GM12878 (cell line): Measurements from ENCODE around the gene TRIL. TPM values are rescaled to one million over a fixed set of nuclear protein-coding genes. Genes with fewer than 3 reads are reported as not detected.

Experiments
- ATAC-seq: fragments of 200-7000 bp; cut with Tn5 transposase; 3 replicates; pipeline ENCODE4 v1.9.1; 2020; ENCODE audit warnings: mild to moderate bottlenecking, moderate library complexity
- BruUV-seq: library from RNA; stranded (reverse); fragments of 400-500 nt; replicated peaks from 2 replicates; lab custom pipeline; 2021; lab: Mats Ljungman, UMichigan
- CTCF ChIA-PET: fragments of 300-600 bp; sonication (Branson Sonifier 250); formaldehyde crosslinking; extraction: SDS; loops from one replicate; lab custom pipeline; 2021; ENCODE audit warnings: inconsistent platforms; lab: Yijun Ruan, JAX
- POLR2A ChIA-PET: fragments of 350-600 bp; formaldehyde crosslinking; extraction: SDS; loops from one replicate; lab custom pipeline; 2021; ENCODE audit warnings: inconsistent platforms; lab: Charles Lee
- RAD21 ChIA-PET: fragments of 300-600 bp; sonication (Branson Sonifier 250); formaldehyde crosslinking; loops from one replicate; lab custom pipeline; 2023; ENCODE audit warnings: antibody characterized with exemption; ENCODE audit not compliant: unreplicated experiment; lab: Charles Lee
- SMC1A ChIA-PET: fragments of 300-600 bp; sonication (Branson Sonifier 250); formaldehyde crosslinking; loops from one replicate; lab custom pipeline; 2023; ENCODE audit not compliant: unreplicated experiment, uncharacterized antibody; lab: Charles Lee
- DNase-seq: peaks from one replicate; pipeline ENCODE4 v3.0.0-alpha.2; 2011; ENCODE audit warnings: low read depth, low spot score
- FAIRE-seq: peaks from 3 replicates; lab custom pipeline; 2011; peaks lifted over from hg19 to GRCh38; lab: Jason Lieb, UNC
- H2AFZ ChIP-seq: 2 replicates; pipeline ENCODE4 v1.6.0; 2011; ENCODE audit warnings: low read depth, low read length, control low read depth; ENCODE audit not compliant: control insufficient read depth
- H3K27ac ChIP-seq: 2 replicates; pipeline ENCODE4 v1.5.1; 2011; ENCODE audit warnings: control low read depth; ENCODE audit not compliant: control insufficient read depth, insufficient read depth
- H3K27me3 ChIP-seq, 2 experiments: replicated peaks in 1 of 2; 2 replicates each; pipeline versions ENCODE4 v1.6.0 to v1.6.1; 2011; ENCODE audit warnings: low read length in 1 of 2; ENCODE audit not compliant: control insufficient read depth in 2 of 2, insufficient read depth in 2 of 2
- H3K36me3 ChIP-seq, 2 experiments: 2 replicates each; pipeline ENCODE4 v1.5.1; 2011; ENCODE audit warnings: low read length in 1 of 2; ENCODE audit not compliant: control insufficient read depth in 2 of 2, insufficient read depth in 2 of 2
- H3K4me1 ChIP-seq: 2 replicates; pipeline ENCODE4 v1.6.1; 2011; ENCODE audit warnings: mild to moderate bottlenecking, low read length, moderate library complexity, mixed read lengths; ENCODE audit not compliant: control insufficient read depth, insufficient read depth
- H3K4me2 ChIP-seq: 2 replicates; pipeline ENCODE4 v1.6.0; 2011; ENCODE audit warnings: control low read depth; ENCODE audit not compliant: control insufficient read depth, insufficient read depth
- H3K4me3 ChIP-seq: fragments of 200-600 bp; sonication (generic); 2 replicates; pipeline ENCODE4 v1.5.1; 2016
- H3K79me2 ChIP-seq: 2 replicates; pipeline ENCODE4 v1.6.0; 2011; ENCODE audit warnings: low read length; ENCODE audit not compliant: control insufficient read depth, insufficient read depth
- H3K9ac ChIP-seq: 2 replicates; pipeline ENCODE4 v1.8.0; 2011; ENCODE audit warnings: low read length, control low read depth, mixed read lengths; ENCODE audit not compliant: control insufficient read depth, insufficient read depth
- H3K9me3 ChIP-seq: replicated peaks from 3 replicates; pipeline ENCODE4 v1.5.1; 2011; ENCODE audit warnings: mild to moderate bottlenecking, low read length; ENCODE audit not compliant: control insufficient read depth, insufficient read depth
- H4K20me1 ChIP-seq: 2 replicates; pipeline ENCODE4 v1.6.0; 2011; ENCODE audit not compliant: control insufficient read depth, insufficient read depth
- CHD4 ChIP-seq: fragments of 200-600 bp; sonication (generic); IDR thresholded peaks from 2 replicates; pipeline ENCODE4 v1.6.1; 2016; ENCODE audit warnings: mild to moderate bottlenecking
- JUND ChIP-seq: IDR thresholded peaks from 2 replicates; pipeline ENCODE4 v1.6.1; 2012; ENCODE audit warnings: low read depth, mild to moderate bottlenecking, low read length, improper control_type of control experiment, moderate library complexity
- NFIC ChIP-seq: IDR thresholded peaks from 2 replicates; pipeline ENCODE4 v1.6.1; 2012; ENCODE audit warnings: low read depth, mild to moderate bottlenecking, inconsistent platforms, low read length, moderate library complexity
- NRF1 ChIP-seq: conservative IDR thresholded peaks from 2 replicates; pipeline ENCODE4 v1.6.1; 2011; ENCODE audit warnings: mild to moderate bottlenecking, low read depth, low read length, improper control_type of control experiment
- RBBP5 ChIP-seq: fragments of 200-600 bp; sonication (generic); conservative IDR thresholded peaks from 2 replicates; pipeline ENCODE4 v1.6.1; 2016
- RCOR1 ChIP-seq: conservative IDR thresholded peaks from 2 replicates; pipeline ENCODE4 v1.6.1; 2012; ENCODE audit warnings: low read depth, low read length, improper control_type of control experiment
- RUNX3 ChIP-seq: IDR thresholded peaks from 2 replicates; pipeline ENCODE4 v1.6.1; 2012; ENCODE audit warnings: low read length, inconsistent platforms
- SMARCA5 ChIP-seq: fragments of 450-650 bp; IDR thresholded peaks from 2 replicates; pipeline ENCODE4 v1.6.1; 2017; ENCODE audit warnings: mild to moderate bottlenecking
- SRF ChIP-seq, 2 experiments: IDR thresholded peaks; 2 replicates each; pipeline ENCODE4 v1.6.1; 2011; ENCODE audit warnings: low read depth in 2 of 2, low read length in 2 of 2, mild to moderate bottlenecking in 1 of 2, moderate library complexity in 1 of 2
- STAT1 ChIP-seq: fragments of 450-650 bp; conservative IDR thresholded peaks from 2 replicates; pipeline ENCODE4 v1.6.1; 2014; ENCODE audit warnings: antibody characterized with exemption, mild to moderate bottlenecking
- TCF12 ChIP-seq: IDR thresholded peaks from 2 replicates; pipeline ENCODE4 v1.6.1; 2011; ENCODE audit warnings: low read depth, mild to moderate bottlenecking, low read length
- YBX1 ChIP-seq: fragments of 450-650 bp; IDR thresholded peaks from 2 replicates; pipeline ENCODE4 v1.6.1; 2016; ENCODE audit warnings: antibody characterized with exemption
- WGBS: methylation state at CpG from one replicate; pipeline ENCODE4 v1.1.6; 2016; ENCODE audit warnings: low lambda C conversion rate; ENCODE audit not compliant: insufficient replicate concordance, insufficient coverage; ENCODE audit errors: missing lambda C conversion rate; 5-methylcytosine and 5-hydroxymethylcytosine counted together
- in situ Hi-C: fragments of 300-500 bp; cut with MboI; formaldehyde crosslinking; loops from 9 replicates; pipeline ENCODE4 v1.14.3; 2018; ENCODE audit warnings: mixed read lengths
- intact Hi-C: fragments of 100-400 bp; cut with micrococcal nuclease; formaldehyde crosslinking; loops from one replicate; pipeline ENCODE4 v1.14.2; 2022; ENCODE audit not compliant: unreplicated experiment
- polyA plus RNA-seq, 11 experiments: library from polyadenylated mRNA; depleted of rRNA in 4 of 11; unstranded in 6 of 11; stranded (reverse) in 5 of 11; fragments of >200 nt; fragmentation: Nextera tagmentation in 4 of 11; fragmentation: Illumina TruSeq in 1 of 11; extraction: Ambion mirVana in 4 of 11; extraction: Trizol in 1 of 11; gene quantifications; 1 replicate in 1 of 11; 2 replicates in 10 of 11; pipeline versions ENCODE4 v1.2.1 to v1.2.3, GENCODE V29; 2011 to 2016; ENCODE audit warnings: inconsistent platforms in 2 of 11, missing spikeins in 2 of 11, low read depth in 1 of 11
- total RNA-seq, 4 experiments: library from RNA; depleted of rRNA in 3 of 4; stranded (reverse); fragments of >200 nt in 3 of 4; fragmentation: Illumina TruSeq in 1 of 4; extraction: Trizol in 1 of 4; gene quantifications; 2 replicates each; pipeline versions ENCODE4 v1.2.1 to v1.2.3, GENCODE V29; 2013 to 2021
- TF ChIP-seq, protein P1 (sequence below): fragments of 450-650 bp; IDR thresholded peaks from 2 replicates; pipeline ENCODE4 v1.6.1; 2017; ENCODE audit warnings: low read depth, mild to moderate bottlenecking, moderate library complexity
- TF ChIP-seq, protein P2 (sequence below): IDR thresholded peaks from 2 replicates; pipeline ENCODE4 v1.6.1; 2011; ENCODE audit warnings: borderline replicate concordance, low read depth, mild to moderate bottlenecking, moderate library complexity, low read length; ENCODE audit not compliant: insufficient read depth, poor library complexity, severe bottlenecking
- TF ChIP-seq, protein P3 (sequence below): fragments of 450-650 bp; conservative IDR thresholded peaks from 2 replicates; pipeline ENCODE4 v1.6.1; 2017; ENCODE audit warnings: mild to moderate bottlenecking, moderate library complexity
- TF ChIP-seq, protein P4 (sequence below): fragments of 450-650 bp; formaldehyde crosslinking; IDR thresholded peaks from 2 replicates; pipeline ENCODE4 v1.5.0; 2022; ENCODE audit warnings: mild to moderate bottlenecking, missing genetic modification characterization

Gene TRIL
- total and polyA plus RNA-seq, 10 of the 15 experiments (the other 5 are each of a cell fraction or from before 2014, with no cell fraction given): not detected

DNA sequence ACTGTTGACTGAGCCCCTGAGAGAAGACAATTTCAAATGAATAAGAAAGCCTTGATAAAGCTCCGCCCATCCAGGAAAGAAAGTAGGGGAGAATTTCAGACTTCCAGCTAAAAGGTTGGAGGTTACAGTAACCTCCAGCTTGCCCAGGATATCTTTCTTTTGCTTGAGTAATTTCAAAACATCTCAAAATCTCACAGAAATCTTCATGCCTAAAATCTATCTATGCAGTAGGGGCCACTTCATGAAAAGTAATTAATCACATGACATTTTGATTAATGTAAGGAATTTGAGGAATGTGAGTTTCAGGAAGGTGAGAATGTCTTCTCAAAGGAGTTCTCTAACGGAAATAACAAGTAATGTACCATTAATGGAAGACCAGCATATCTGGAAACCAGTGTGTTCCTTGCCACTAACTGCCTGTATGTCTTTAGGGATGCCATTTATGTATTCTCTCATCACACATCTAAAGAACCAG is 24.2 kb downstream of the TRIL start (continued):
- TF ChIP-seq RCOR1: no peak
- TF ChIP-seq STAT1: no peak
- TF ChIP-seq YBX1: no peak
- TF ChIP-seq, protein P1, sequence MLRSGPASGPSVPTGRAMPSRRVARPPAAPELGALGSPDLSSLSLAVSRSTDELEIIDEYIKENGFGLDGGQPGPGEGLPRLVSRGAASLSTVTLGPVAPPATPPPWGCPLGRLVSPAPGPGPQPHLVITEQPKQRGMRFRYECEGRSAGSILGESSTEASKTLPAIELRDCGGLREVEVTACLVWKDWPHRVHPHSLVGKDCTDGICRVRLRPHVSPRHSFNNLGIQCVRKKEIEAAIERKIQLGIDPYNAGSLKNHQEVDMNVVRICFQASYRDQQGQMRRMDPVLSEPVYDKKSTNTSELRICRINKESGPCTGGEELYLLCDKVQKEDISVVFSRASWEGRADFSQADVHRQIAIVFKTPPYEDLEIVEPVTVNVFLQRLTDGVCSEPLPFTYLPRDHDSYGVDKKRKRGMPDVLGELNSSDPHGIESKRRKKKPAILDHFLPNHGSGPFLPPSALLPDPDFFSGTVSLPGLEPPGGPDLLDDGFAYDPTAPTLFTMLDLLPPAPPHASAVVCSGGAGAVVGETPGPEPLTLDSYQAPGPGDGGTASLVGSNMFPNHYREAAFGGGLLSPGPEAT: no peak
- no peak for TF ChIP-seq RBBP5
- TF ChIP-seq, protein P2, sequence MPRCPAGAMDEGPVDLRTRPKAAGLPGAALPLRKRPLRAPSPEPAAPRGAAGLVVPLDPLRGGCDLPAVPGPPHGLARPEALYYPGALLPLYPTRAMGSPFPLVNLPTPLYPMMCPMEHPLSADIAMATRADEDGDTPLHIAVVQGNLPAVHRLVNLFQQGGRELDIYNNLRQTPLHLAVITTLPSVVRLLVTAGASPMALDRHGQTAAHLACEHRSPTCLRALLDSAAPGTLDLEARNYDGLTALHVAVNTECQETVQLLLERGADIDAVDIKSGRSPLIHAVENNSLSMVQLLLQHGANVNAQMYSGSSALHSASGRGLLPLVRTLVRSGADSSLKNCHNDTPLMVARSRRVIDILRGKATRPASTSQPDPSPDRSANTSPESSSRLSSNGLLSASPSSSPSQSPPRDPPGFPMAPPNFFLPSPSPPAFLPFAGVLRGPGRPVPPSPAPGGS: no peak
- TF ChIP-seq JUND: no peak

DNA sequence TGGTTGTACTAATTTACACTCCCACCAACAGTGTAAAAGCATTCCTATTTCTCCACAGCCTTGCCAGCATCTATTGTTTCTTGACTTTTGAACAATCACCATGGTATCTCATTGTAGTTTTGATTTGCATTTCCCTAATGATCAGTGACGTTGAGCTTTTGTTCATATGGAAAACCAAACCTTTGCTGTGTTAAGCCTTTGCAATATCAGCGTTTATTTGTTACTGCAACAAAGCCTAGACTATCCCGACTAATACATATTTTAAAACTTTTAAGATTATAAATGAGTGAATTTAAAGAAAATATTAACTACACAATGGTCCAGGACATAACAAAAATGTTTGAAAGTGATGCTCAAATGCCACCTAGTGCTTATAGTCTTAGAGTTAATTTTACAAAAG is 26.6 kb downstream of the TRIL start:
- Histone ChIP-seq H3K27ac (no peak overlapping the region), H3K9me3 (no peaks in the 10 kb centered on the region), H3K4me1 (peaks cover 3% of the 10 kb centered on the region; the same call in 1 of the 2 replicates), H3K4me2 (no peak overlapping the region), H3K79me2 (no peaks in the 10 kb centered on the region), H4K20me1 (no peaks in the 10 kb centered on the region)
- no TSS peak for BruUV-seq
- ATAC-seq (no peak), FAIRE-seq (no peak)
- in situ Hi-C loops: no loop called here
- RAD21 ChIA-PET: no interaction called here
- SMC1A ChIA-PET: interaction anchor here (0.5 kb wide), 1 partner anchor 82 kb away, joined by 3 read pairs; no protein-coding TSS in a partner anchor
- no peak for TF ChIP-seq RUNX3
- no peak for TF ChIP-seq TCF12
- TF ChIP-seq NRF1: no peak
- TF ChIP-seq, protein P3, sequence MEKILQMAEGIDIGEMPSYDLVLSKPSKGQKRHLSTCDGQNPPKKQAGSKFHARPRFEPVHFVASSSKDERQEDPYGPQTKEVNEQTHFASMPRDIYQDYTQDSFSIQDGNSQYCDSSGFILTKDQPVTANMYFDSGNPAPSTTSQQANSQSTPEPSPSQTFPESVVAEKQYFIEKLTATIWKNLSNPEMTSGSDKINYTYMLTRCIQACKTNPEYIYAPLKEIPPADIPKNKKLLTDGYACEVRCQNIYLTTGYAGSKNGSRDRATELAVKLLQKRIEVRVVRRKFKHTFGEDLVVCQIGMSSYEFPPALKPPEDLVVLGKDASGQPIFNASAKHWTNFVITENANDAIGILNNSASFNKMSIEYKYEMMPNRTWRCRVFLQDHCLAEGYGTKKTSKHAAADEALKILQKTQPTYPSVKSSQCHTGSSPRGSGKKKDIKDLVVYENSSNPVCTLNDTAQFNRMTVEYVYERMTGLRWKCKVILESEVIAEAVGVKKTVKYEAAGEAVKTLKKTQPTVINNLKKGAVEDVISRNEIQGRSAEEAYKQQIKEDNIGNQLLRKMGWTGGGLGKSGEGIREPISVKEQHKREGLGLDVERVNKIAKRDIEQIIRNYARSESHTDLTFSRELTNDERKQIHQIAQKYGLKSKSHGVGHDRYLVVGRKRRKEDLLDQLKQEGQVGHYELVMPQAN: no peak
- no peak for TF ChIP-seq SMARCA5
- TF ChIP-seq STAT1: no peak
- TF ChIP-seq SRF (IDR thresholded peaks at IDR 0.05; ENCODE audit: low read depth in 2 of 2, low read length in 2 of 2): no peak
- no peak for TF ChIP-seq NFIC
- no peak for TF ChIP-seq CHD4
- TF ChIP-seq, protein P4, sequence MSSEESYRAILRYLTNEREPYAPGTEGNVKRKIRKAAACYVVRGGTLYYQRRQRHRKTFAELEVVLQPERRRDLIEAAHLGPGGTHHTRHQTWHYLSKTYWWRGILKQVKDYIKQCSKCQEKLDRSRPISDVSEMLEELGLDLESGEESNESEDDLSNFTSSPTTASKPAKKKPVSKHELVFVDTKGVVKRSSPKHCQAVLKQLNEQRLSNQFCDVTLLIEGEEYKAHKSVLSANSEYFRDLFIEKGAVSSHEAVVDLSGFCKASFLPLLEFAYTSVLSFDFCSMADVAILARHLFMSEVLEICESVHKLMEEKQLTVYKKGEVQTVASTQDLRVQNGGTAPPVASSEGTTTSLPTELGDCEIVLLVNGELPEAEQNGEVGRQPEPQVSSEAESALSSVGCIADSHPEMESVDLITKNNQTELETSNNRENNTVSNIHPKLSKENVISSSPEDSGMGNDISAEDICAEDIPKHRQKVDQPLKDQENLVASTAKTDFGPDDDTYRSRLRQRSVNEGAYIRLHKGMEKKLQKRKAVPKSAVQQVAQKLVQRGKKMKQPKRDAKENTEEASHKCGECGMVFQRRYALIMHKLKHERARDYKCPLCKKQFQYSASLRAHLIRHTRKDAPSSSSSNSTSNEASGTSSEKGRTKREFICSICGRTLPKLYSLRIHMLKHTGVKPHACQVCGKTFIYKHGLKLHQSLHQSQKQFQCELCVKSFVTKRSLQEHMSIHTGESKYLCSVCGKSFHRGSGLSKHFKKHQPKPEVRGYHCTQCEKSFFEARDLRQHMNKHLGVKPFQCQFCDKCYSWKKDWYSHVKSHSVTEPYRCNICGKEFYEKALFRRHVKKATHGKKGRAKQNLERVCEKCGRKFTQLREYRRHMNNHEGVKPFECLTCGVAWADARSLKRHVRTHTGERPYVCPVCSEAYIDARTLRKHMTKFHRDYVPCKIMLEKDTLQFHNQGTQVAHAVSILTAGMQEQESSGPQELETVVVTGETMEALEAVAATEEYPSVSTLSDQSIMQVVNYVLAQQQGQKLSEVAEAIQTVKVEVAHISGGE (CRISPR knock-in tag): no peak
- TF ChIP-seq, all 136 proteins: peak for 0
- no peaks in the 10 kb centered on the region for H3K36me3 ChIP-seq
- H3K27me3 ChIP-seq: peaks cover 0 to 2% of the 10 kb centered on the region in 2 experiments; a peak in 1 of 4 replicates
- no peak overlapping the region for H2AFZ ChIP-seq
- intact Hi-C loops: no loop called here
- ChIA-PET POLR2A (no interaction called here), CTCF (interaction anchor here (1.2 kb wide), 1 partner anchor 175 kb away, joined by 4 read pairs; no protein-coding TSS in a partner anchor)
- no peak for DNase-seq
- no peak overlapping the region for H3K9ac ChIP-seq
- H3K4me3 ChIP-seq: no peak overlapping the region
- 12% methylated on average over 3 of the region's 3 CpGs for WGBS
